ENCODE data around the gene NMRAL1. TPM values are rescaled to one million over a fixed set of nuclear protein-coding genes. Genes with fewer than 3 reads are reported as not detected.

The NMRAL1 gene
- total and polyA plus RNA-seq, 10 of the 15 experiments (the other 5 are each of a cell fraction or from before 2014, with no cell fraction given) = 4.8 to 102 (median 62.5) TPM

DNA sequence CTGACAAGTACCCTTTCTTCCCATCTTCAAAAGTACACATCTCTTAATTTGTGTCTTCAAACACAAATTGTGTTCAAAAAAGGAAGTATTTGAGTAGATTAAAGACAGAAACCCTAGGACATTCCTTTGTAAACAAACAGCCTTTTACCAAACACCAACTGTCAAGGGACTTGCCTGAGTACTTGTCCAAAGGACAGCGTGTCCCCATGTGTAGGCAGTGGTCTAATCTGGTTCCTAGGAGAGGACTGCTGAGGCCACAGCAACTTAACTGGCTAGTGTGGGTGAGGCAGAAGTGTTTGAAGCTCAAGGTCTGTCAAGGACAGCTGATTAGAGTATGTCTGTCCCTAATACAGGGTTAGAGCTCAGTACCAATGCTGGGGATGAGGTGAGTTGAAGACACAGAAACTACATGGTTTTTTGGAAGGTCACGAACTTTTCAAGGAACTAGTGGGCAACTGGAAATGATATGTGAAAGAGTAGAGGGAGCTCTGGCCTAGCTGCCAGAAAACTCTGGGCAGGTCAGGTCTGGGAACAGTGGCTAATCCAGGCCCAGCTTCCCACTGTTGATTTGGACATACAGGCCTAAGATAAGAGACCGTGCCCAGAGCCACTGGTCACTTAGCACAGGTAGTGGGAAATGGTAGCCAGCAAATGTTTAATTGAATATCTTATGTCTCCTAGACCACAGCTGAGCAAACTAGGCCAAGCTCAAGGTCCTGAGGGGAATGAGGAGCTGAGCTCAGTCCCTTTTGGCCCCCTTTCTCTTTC is 11.9 kb upstream of the NMRAL1 start:
- H3K9me3 ChIP-seq (replicated peaks; ENCODE audit: control insufficient read depth, insufficient read depth, low read length) = no peaks in the 10 kb centered on the region
- H3K27ac ChIP-seq (ENCODE audit: control insufficient read depth, insufficient read depth) = no peak overlapping the region
- ChIA-PET POLR2A (no interaction called here), RAD21 (ENCODE audit: unreplicated experiment) (interaction anchor here (0.8 kb wide), 1 partner anchor 19 kb away, joined by 5 read pairs; no protein-coding TSS in a partner anchor), CTCF (interaction anchor here (0.6 to 1.3 kb wide), 4 partner anchors 10 to 36 kb away, joined by 3 read pairs; partner anchors contain the start of gene HMOX2), SMC1A (ENCODE audit: uncharacterized antibody, unreplicated experiment) (interaction anchor here (0.9 kb wide), 1 partner anchor 9 kb away, joined by 5 read pairs; no protein-coding TSS in a partner anchor)
- peaks cover 1% of the 10 kb centered on the region for H3K79me2 ChIP-seq (ENCODE audit: control insufficient read depth, insufficient read depth, low read length)
- no peak overlapping the region for H3K4me2 ChIP-seq (ENCODE audit: control insufficient read depth, insufficient read depth)
- 98% methylated on average over 3 of the region's 3 CpGs for WGBS (ENCODE audit: insufficient coverage, insufficient replicate concordance, low lambda C conversion rate, missing lambda C conversion rate)
- no peak overlapping the region for H2AFZ ChIP-seq (ENCODE audit: control insufficient read depth, low read depth, low read length)
- no peak overlapping the region for H3K4me3 ChIP-seq
- DNase-seq (ENCODE audit: low read depth, low spot score) (no peak), ATAC-seq (no peak), FAIRE-seq (no peak)
- no peaks in the 10 kb centered on the region for H3K4me1 ChIP-seq (ENCODE audit: control insufficient read depth, insufficient read depth, low read length)
- TF ChIP-seq BMI1 (IDR thresholded peaks at IDR 0.05; ENCODE audit: borderline replicate concordance) = no peak
- TF ChIP-seq ZNF207 (IDR thresholded peaks at IDR 0.05; ENCODE audit: borderline replicate concordance) = no peak
- TF ChIP-seq, protein P1, sequence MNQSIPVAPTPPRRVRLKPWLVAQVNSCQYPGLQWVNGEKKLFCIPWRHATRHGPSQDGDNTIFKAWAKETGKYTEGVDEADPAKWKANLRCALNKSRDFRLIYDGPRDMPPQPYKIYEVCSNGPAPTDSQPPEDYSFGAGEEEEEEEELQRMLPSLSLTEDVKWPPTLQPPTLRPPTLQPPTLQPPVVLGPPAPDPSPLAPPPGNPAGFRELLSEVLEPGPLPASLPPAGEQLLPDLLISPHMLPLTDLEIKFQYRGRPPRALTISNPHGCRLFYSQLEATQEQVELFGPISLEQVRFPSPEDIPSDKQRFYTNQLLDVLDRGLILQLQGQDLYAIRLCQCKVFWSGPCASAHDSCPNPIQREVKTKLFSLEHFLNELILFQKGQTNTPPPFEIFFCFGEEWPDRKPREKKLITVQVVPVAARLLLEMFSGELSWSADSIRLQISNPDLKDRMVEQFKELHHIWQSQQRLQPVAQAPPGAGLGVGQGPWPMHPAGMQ (IDR thresholded peaks at IDR 0.05; ENCODE audit: borderline replicate concordance) = no peak
- H3K9ac ChIP-seq (ENCODE audit: control insufficient read depth, insufficient read depth, low read length) = no peak overlapping the region
- no peaks in the 10 kb centered on the region for H4K20me1 ChIP-seq (ENCODE audit: control insufficient read depth, insufficient read depth)
- no peaks in the 10 kb centered on the region for H3K27me3 ChIP-seq (replicated peaks in 1 of 2; ENCODE audit: control insufficient read depth in 2 of 2, insufficient read depth in 2 of 2, low read length in 1 of 2)
- intact Hi-C loops (cut with micrococcal nuclease; ENCODE audit: unreplicated experiment) = no loop called here
- no TSS peak for BruUV-seq (replicated peaks)
- H3K36me3 ChIP-seq (ENCODE audit: control insufficient read depth in 2 of 2, insufficient read depth in 2 of 2, low read length in 1 of 2) = peaks cover 3 to 14% of the 10 kb centered on the region in 2 experiments
- in situ Hi-C loops (cut with MboI) = no loop called here

DNA sequence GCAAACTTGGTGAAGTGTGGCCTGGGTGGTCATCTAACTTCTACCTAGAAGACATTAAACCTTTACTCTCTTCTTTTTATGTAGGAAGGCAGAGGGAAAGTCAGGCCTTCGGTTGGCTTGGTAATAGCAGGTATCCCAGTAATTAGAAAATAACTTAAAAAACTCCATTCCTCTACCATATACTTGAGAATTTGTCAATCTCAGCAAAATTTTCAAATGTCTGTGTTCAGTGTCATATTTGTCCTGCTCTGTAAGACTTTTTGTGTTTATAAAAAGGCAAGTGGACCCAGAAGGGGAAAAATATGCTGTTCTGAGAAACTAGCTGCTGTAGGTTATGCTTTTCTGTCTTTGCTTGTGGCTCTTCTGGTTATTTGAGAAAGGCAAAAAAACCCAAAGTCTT is 7.5 kb upstream of the NMRAL1 start:
- ATAC-seq (no peak), FAIRE-seq (no peak), DNase-seq (ENCODE audit: low read depth, low spot score) (no peak)
- Histone ChIP-seq H4K20me1 (ENCODE audit: control insufficient read depth, insufficient read depth) (no peaks in the 10 kb centered on the region), H3K9me3 (replicated peaks; ENCODE audit: control insufficient read depth, insufficient read depth, low read length) (no peaks in the 10 kb centered on the region), H3K9ac (ENCODE audit: control insufficient read depth, insufficient read depth, low read length) (no peak overlapping the region), H2AFZ (ENCODE audit: control insufficient read depth, low read depth, low read length) (no peak overlapping the region), H3K4me2 (ENCODE audit: control insufficient read depth, insufficient read depth) (no peak overlapping the region), H3K4me3 (no peak overlapping the region), H3K4me1 (ENCODE audit: control insufficient read depth, insufficient read depth, low read length) (no peaks in the 10 kb centered on the region), H3K79me2 (ENCODE audit: control insufficient read depth, insufficient read depth, low read length) (peaks cover 13% of the 10 kb centered on the region), H3K27me3 (replicated peaks in 1 of 2; ENCODE audit: control insufficient read depth in 2 of 2, insufficient read depth in 2 of 2, low read length in 1 of 2) (no peaks in the 10 kb centered on the region), H3K27ac (ENCODE audit: control insufficient read depth, insufficient read depth) (no peak overlapping the region), H3K36me3 (ENCODE audit: control insufficient read depth in 2 of 2, insufficient read depth in 2 of 2, low read length in 1 of 2) (peaks cover 1 to 10% of the 10 kb centered on the region in 2 experiments; a peak in 3 of 4 replicates)
- in situ Hi-C loops (cut with MboI) (no loop called here), intact Hi-C loops (cut with micrococcal nuclease; ENCODE audit: unreplicated experiment) (no loop called here)
- RAD21 ChIA-PET (ENCODE audit: unreplicated experiment) = no interaction called here
- SMC1A ChIA-PET (ENCODE audit: uncharacterized antibody, unreplicated experiment) = no interaction called here
- WGBS (ENCODE audit: insufficient coverage, insufficient replicate concordance, low lambda C conversion rate, missing lambda C conversion rate) = 95% methylated on average over 1 of the region's 1 CpG
- POLR2A ChIA-PET = no interaction called here
- TSS peak; percentile 17 for BruUV-seq (replicated peaks)
- CTCF ChIA-PET = no interaction called here
- no peak for TF ChIP-seq ATF7 (IDR thresholded peaks at IDR 0.05; ENCODE audit: low read depth)
- TF ChIP-seq ZNF24 (IDR thresholded peaks at IDR 0.05) = no peak
- TF ChIP-seq, protein P2, sequence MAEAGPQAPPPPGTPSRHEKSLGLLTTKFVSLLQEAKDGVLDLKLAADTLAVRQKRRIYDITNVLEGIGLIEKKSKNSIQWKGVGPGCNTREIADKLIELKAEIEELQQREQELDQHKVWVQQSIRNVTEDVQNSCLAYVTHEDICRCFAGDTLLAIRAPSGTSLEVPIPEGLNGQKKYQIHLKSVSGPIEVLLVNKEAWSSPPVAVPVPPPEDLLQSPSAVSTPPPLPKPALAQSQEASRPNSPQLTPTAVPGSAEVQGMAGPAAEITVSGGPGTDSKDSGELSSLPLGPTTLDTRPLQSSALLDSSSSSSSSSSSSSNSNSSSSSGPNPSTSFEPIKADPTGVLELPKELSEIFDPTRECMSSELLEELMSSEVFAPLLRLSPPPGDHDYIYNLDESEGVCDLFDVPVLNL (IDR thresholded peaks at IDR 0.05; ENCODE audit: low read depth, low read length) = no peak
- TF ChIP-seq ETV6 (conservative IDR thresholded peaks at IDR 0.05 in 1 of 2, IDR thresholded peaks at IDR 0.05 in 1 of 2; ENCODE audit: borderline replicate concordance in 1 of 2, low read depth in 1 of 2) = no peak
- TF ChIP-seq RUNX3 (IDR thresholded peaks at IDR 0.05; ENCODE audit: low read length) = no peak
- TF ChIP-seq, protein P3, sequence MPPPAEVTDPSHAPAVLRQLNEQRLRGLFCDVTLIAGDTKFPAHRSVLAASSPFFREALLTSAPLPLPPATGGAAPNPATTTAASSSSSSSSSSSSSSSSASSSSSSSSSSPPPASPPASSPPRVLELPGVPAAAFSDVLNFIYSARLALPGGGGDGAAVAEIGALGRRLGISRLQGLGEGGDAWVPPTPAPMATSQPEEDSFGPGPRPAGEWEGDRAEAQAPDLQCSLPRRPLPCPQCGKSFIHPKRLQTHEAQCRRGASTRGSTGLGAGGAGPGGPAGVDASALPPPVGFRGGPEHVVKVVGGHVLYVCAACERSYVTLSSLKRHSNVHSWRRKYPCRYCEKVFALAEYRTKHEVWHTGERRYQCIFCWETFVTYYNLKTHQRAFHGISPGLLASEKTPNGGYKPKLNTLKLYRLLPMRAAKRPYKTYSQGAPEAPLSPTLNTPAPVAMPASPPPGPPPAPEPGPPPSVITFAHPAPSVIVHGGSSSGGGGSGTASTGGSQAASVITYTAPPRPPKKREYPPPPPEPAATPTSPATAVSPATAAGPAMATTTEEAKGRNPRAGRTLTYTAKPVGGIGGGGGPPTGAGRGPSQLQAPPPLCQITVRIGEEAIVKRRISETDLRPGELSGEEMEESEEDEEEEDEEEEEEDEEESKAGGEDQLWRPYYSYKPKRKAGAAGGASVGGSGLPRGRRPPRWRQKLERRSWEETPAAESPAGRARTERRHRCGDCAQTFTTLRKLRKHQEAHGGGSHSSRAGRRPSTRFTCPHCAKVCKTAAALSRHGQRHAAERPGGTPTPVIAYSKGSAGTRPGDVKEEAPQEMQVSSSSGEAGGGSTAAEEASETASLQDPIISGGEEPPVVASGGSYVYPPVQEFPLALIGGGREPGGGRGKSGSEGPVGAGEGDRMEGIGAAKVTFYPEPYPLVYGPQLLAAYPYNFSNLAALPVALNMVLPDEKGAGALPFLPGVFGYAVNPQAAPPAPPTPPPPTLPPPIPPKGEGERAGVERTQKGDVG (CRISPR knock-in tag; IDR thresholded peaks at IDR 0.05) = no peak
- TF ChIP-seq TCF7 (IDR thresholded peaks at IDR 0.05; ENCODE audit: borderline replicate concordance) = no peak

Data from GM12878 (cell line).